Measurements from ENCODE around the gene KRT77.

The KRT77 gene

GRCh38 chr12:52655251-52655650 lies 48.1 kb downstream of the KRT77 start:
- DNase-seq (ENCODE audit: low spot score), result no peak

DNA sequence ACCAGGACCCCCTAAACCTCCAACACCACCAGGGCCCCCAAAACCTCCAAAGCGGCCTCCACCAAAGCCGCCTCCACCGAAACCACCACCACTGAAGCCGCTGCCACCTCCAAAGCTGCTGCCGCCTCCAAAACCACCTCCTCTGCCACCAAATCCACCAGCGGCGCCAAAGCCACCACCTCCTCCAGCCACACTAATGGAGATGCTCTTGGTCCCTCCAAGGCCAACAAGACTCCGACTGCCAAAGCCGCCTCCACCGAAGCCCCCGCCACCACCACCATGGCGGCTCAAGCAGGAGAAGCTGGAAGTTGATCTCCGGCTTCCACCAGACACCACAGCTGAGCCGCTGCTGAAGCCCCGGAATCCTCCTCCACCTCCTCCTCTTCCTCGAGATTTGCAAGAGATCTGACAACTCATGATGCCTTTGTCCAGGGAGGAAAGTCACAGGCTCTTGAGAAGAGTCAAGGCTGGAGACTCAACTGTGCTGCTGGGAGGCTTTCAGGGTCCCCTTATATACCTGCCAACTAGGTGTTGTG lies 51.5 kb downstream of the KRT77 start, which contains the start of gene KRT2:
Gene KRT2 (minus strand): TSS at position 486 of the 536 bp plus-strand sequence. CDS start 69 bp downstream, at position 417.
- DNase-seq (ENCODE audit: low spot score), result no peak

GRCh38 chr12:52650520-52651081 lies 52.7 kb downstream of the KRT77 start:
- no peak for DNase-seq (ENCODE audit: low spot score)

DNA sequence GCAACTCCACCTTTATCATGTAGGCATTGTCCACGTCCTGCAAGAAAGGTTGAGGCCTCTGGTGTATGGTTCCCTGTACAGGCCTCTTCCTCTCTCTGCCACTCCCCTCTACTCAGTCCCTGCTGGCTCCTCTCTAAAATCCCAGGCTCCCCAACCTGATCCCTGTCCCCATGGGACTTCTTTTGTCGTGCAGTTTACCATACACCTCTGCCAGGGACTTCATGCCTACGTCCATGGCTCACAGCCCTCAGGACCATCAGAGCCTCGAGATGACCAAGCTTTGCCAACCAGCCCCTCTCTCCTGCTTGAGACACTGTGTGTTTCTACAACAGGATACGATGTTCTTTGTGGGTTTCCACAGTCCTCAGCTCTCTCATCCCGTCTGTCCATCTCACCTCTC lies 54.3 kb downstream of the KRT77 start:
- no peak for DNase-seq (ENCODE audit: low spot score)

DNA sequence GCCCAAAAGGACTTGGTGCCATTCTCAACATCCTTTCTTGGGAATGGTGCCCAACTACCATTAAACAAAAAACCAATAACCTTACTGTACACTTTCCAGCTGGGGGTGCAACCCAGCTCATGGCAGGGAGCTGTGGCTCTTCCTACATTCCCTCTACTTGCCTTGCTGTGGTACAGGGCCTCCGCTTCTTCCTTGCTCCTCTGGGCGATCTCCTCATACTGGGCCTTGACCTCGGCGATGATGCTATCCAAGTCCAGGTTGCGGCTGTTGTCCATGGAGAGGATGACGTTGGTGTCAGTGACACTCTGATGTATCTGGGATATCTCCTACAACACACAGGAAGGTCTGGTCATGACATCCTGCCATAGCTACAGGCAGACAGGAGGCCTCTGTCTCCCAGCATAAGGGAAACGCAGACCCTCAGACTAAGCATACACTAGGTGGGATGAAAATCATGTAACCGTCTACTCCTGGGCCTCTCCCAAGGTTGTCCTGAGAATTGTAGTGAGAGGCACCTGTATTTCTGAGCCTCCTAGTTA lies 55.2 kb downstream of the KRT77 start:
- DNase-seq (ENCODE audit: low spot score), result no peak

- DNase-seq (ENCODE audit: low spot score), result no peak
Measured at GRCh38 chr12:52647601-52648000, 55.7 kb downstream of the KRT77 start.

DNA sequence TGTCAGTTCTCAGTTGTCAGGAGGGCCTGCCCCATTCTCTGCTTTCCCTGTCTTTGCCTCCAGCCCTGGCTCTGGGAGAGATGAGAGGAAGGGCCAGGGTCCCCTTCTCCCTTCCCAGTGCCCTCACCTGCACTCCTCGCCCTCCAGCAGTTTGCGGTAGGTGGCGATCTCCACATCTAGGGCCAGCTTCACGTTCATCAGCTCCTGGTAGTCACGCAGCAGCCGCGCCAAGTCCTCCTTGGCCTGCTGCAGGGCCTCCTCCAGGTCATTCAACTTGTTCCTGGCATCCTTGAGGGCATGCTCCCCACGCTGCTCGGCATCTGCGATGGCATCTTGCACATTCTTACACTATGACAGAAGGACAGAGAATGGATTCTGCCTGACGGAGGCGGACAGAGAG lies 56.7 kb downstream of the KRT77 start:
- DNase-seq (ENCODE audit: low spot score), result no peak

- DNase-seq (ENCODE audit: low spot score), result no peak
Measured at GRCh38 chr12:52645982-52646381, 57.3 kb downstream of the KRT77 start.

DNA sequence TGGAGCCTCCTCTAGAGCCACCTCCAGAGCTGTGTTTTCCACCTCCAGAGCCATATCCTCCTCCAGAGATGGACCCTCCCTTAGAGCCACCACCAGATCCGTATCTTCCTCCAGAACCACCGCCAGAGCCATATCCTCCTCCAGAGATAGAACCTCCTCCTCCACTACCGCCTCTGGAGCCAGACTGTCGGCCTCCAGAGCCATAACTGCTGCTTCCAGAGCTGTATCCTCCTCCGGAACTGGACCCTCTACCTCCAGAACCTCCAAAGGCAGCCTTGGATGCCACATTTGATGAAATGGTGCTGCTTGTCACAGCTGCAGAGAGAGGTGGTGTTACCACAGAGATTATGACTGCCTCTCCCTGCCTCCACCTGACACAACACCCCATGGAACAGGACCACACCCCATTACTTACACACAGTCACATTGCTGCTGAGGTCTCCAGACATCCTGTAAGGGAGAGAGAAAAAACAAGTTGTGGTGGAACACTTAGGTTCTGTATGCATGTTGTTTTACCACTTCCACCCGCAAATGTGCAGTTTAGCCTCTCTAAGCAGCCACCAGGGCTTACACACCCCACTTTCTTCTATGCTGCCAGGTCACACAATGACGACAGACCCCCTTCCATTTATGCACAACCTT lies 58.1 kb downstream of the KRT77 start:
- DNase-seq (ENCODE audit: low spot score), result no peak

DNA sequence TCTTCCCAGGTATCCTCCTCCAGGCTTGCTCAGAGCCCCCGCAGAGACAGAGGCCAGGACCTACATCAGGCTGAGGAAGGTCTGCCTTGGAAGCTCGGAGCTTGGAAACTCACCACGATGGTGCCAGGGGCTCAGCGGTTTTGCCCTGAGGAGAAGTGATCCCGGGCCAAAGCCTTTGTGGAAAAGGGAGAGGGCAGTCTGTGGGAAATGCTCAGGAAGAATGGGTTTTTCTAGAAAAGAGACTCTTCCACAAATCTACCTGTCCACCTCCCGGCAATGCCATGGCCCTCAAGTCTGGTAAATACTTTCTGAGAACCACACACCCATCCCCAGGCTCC lies 59.3 kb downstream of the KRT77 start:
- no peak for DNase-seq (ENCODE audit: low spot score)

DNA sequence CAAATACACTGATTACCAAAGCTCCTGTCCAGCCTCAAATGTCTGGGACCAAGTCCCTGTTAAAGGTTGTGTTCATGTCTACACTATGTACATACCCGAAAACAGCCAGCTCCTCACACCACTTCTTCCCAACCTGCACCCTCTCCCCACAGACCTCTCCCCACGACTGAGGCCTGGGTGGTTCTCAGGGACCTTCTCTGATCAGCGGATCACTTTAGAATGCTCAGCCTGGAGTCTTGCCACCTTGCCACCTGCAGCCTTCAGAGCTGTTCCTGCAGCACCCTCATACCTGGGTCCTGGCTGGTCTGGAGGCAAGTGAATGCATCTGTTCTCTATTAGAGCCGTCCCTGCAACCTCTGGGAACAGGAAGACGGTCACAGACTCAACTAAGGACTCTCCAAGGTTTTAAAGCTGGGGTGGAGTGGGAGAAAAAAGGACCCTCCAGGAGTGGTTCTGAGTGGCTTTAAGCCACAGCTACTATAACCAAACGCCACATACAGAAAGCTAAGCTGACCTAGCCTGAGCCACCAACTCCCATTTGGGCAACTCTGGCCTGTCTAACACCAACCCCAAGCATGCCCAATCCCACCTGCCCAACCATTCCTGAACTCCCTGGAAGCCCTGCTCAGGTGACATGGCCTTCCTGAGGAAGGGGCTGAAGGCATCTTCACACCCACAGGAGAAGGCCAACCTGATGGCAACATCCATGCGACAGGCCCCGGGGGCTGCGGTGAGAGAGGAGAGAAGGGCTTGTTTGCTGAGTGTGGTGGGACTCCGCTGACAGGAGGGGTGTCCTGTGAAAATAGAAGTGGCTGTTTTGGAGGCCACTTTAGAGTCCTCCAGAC lies 59.9 kb downstream of the KRT77 start:
- no peak for DNase-seq (ENCODE audit: low spot score)

- DNase-seq (ENCODE audit: low spot score), result no peak
Measured at GRCh38 chr12:52641468-52641867, 61.9 kb downstream of the KRT77 start.
